Testis (tissue), 2 donors: ENCODE results near the gene FBH1.

Experiments used
- POLR2A ChIP-seq: fragments of 450-650 bp; IDR thresholded peaks from one replicate; pipeline ENCODE4 v1.6.1; 2017; ENCODE audit warnings: antibody characterized with exemption, mild to moderate bottlenecking, moderate library complexity
- TF ChIP-seq, protein P1 (sequence below), 3 experiments: fragments of 450-650 bp in 2 of 3; fragments of 200-600 bp in 1 of 3; sonication (generic) in 1 of 3; IDR thresholded peaks; one replicate each; pipeline ENCODE4 v1.5.1; 2016 to 2019; ENCODE audit warnings: antibody characterized with exemption in 3 of 3, mild to moderate bottlenecking in 2 of 3, moderate library complexity in 1 of 3

DNA sequence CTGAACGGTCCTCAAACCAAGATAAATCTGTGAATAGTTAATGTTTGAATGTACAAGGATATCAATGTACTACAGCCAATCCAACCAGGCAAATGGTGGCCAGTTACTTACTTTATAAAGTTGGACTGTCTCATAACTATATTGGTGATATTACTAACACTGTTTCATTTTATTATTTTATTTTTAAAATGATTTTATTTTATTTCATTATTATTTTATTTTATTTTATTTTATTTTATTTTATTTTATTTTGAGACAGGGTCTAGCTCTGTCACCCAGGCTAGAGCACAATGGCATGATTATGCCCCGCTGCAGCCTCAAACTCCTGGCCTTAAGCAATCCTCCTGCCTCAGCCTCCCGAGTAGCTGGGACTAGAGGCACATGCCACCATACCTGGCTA is 80.5 kb downstream of the FBH1 start:
- TF ChIP-seq, protein P1, sequence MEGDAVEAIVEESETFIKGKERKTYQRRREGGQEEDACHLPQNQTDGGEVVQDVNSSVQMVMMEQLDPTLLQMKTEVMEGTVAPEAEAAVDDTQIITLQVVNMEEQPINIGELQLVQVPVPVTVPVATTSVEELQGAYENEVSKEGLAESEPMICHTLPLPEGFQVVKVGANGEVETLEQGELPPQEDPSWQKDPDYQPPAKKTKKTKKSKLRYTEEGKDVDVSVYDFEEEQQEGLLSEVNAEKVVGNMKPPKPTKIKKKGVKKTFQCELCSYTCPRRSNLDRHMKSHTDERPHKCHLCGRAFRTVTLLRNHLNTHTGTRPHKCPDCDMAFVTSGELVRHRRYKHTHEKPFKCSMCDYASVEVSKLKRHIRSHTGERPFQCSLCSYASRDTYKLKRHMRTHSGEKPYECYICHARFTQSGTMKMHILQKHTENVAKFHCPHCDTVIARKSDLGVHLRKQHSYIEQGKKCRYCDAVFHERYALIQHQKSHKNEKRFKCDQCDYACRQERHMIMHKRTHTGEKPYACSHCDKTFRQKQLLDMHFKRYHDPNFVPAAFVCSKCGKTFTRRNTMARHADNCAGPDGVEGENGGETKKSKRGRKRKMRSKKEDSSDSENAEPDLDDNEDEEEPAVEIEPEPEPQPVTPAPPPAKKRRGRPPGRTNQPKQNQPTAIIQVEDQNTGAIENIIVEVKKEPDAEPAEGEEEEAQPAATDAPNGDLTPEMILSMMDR (IDR thresholded peaks at IDR 0.05): no peak
- no peak for TF ChIP-seq POLR2A
